ENCODE results near the gene CD84. TPM values are rescaled to one million over a fixed set of nuclear protein-coding genes. Genes with fewer than 3 reads are reported as not detected.
"Not testable (repeated sequence)": the region's sequence is repeated elsewhere in the genome, so short reads cannot be mapped to it uniquely, and the experiment has no call there.

Gene CD84
- total RNA-seq, 4 donors from 2014 or later = 1.8 to 4.1 (median 3.1) TPM

GRCh38 chr1:160519642-160520435, 59.5 kb downstream of the CD84 start:
- Histone ChIP-seq H3K36me3 (no peaks in the 10 kb centered on the region), H3K27ac (no peak overlapping the region)

GRCh38 chr1:160517519-160517918, 61.8 kb downstream of the CD84 start:
- H3K27ac ChIP-seq; H3K36me3 ChIP-seq; H3K27me3 ChIP-seq; H3K4me3 ChIP-seq; H3K4me1 ChIP-seq; H3K9me3 ChIP-seq; intact Hi-C loops (cut with DNase I; ENCODE audit: low total_unique reads); DNase-seq: not testable (repeated sequence)

More at GRCh38 chr1:160519642-160520435, 59.5 kb downstream of the CD84 start:
- intact Hi-C loops (cut with DNase I; ENCODE audit: low total_unique reads) = no loop called here
- H3K4me3 ChIP-seq = no peak overlapping the region
- H3K9me3 ChIP-seq = no peaks in the 10 kb centered on the region
- DNase-seq = no peak
- H3K27me3 ChIP-seq = no peaks in the 10 kb centered on the region
- TF ChIP-seq CTCF (IDR thresholded peaks at IDR 0.05) (no peak), POLR2A (IDR thresholded peaks at IDR 0.05) (no peak)
- H3K4me1 ChIP-seq = no peaks in the 10 kb centered on the region

- DNase-seq; H3K4me1 ChIP-seq; H3K4me3 ChIP-seq; H3K27ac ChIP-seq; H3K36me3 ChIP-seq; intact Hi-C loops (cut with DNase I; ENCODE audit: low total_unique reads); H3K27me3 ChIP-seq; H3K9me3 ChIP-seq: not testable (repeated sequence)
Measured at GRCh38 chr1:160515908-160516307, 63.4 kb downstream of the CD84 start.

- H3K27me3 ChIP-seq = no peaks in the 10 kb centered on the region
- no peaks in the 10 kb centered on the region for H3K4me1 ChIP-seq
- H3K36me3 ChIP-seq = no peaks in the 10 kb centered on the region
- no peak overlapping the region for H3K27ac ChIP-seq
- no peaks in the 10 kb centered on the region for H3K9me3 ChIP-seq
- no peak for TF ChIP-seq CTCF (IDR thresholded peaks at IDR 0.05)
- no peak overlapping the region for H3K4me3 ChIP-seq
- intact Hi-C loops (cut with DNase I; ENCODE audit: low total_unique reads) = no loop called here
- no peak for DNase-seq
Measured at GRCh38 chr1:160504651-160505050, 74.6 kb downstream of the CD84 start.

GRCh38 chr1:160503087-160503486, 76.2 kb downstream of the CD84 start:
- DNase-seq = no peak

More at GRCh38 chr1:160503087-160503486, 76.2 kb downstream of the CD84 start:
- H3K36me3 ChIP-seq = no peaks in the 10 kb centered on the region
- TF ChIP-seq CTCF (IDR thresholded peaks at IDR 0.05) = no peak
- TF ChIP-seq POLR2A (IDR thresholded peaks at IDR 0.05) = no peak
- no peak overlapping the region for H3K27ac ChIP-seq
- no peak overlapping the region for H3K4me3 ChIP-seq
- intact Hi-C loops (cut with DNase I; ENCODE audit: low total_unique reads) = no loop called here
- H3K27me3 ChIP-seq = no peaks in the 10 kb centered on the region
- no peaks in the 10 kb centered on the region for H3K9me3 ChIP-seq
- no peaks in the 10 kb centered on the region for H3K4me1 ChIP-seq
